ENCODE measurements around the gene BCL11A. TPM values are rescaled to one million over a fixed set of nuclear protein-coding genes. Genes with fewer than 3 reads are reported as not detected.

BCL11A gene
- total RNA-seq, 1 experiment from 2014 or later, result 91.4 TPM

- Histone ChIP-seq H2BK12ac (ENCODE audit: insufficient read length, low read depth, low read length) (no peak overlapping the region), H2BK5ac (ENCODE audit: insufficient read length, low read length) (no peak overlapping the region), H2AK5ac (ENCODE audit: insufficient read length, low read length) (no peak overlapping the region), H3K4ac (ENCODE audit: low read depth, low read length) (no peak overlapping the region), H2AFZ (ENCODE audit: low read length) (no peak overlapping the region), H4K20me1 (ENCODE audit: control insufficient read depth, insufficient read depth, insufficient read length) (no peaks in the 10 kb centered on the region), H3K79me1 (ENCODE audit: insufficient read depth, low read depth, low read length, poor library complexity, severe bottlenecking) (no peaks in the 10 kb centered on the region), H3T11ph (ENCODE audit: low read length) (no peak overlapping the region), H3K14ac (ENCODE audit: insufficient read depth, low read length) (no peak overlapping the region), H2BK20ac (ENCODE audit: low read depth, low read length, poor library complexity, severe bottlenecking) (no peak overlapping the region), H3K27me3 (ENCODE audit: insufficient read depth, low read length) (no peaks in the 10 kb centered on the region), H3K18ac (ENCODE audit: insufficient read length, low read depth, low read length) (peak overlapping the region; percentile 5), H2BK15ac (ENCODE audit: low read depth, low read length) (no peak overlapping the region), H3K4me2 (ENCODE audit: insufficient read depth, insufficient read length, low read length) (peak overlapping the region; percentile 94), H3K9ac (ENCODE audit: extremely low read depth, insufficient read length, low read length) (peak overlapping the region; percentile 16), H3K4me1 (ENCODE audit: insufficient read depth, low read length) (no peaks in the 10 kb centered on the region), H3K56ac (ENCODE audit: insufficient read length, low read depth, low read length) (no peak overlapping the region), H3K23me2 (ENCODE audit: insufficient read length, low read depth, low read length, poor library complexity, severe bottlenecking) (peaks cover 47% of the 10 kb centered on the region), H4K91ac (ENCODE audit: insufficient read length, low read depth, low read length) (no peak overlapping the region), H3K79me2 (ENCODE audit: insufficient read depth, low read length) (peaks cover 1% of the 10 kb centered on the region; the same call in 1 of the 2 replicates), H3K27ac (ENCODE audit: insufficient read length, low read depth, low read length) (peak overlapping the region; percentile 53), H4K5ac (ENCODE audit: insufficient read length, low read depth, low read length) (no peak overlapping the region), H3K9me3 (ENCODE audit: control insufficient read depth, low read depth, low read length) (no peaks in the 10 kb centered on the region), H2BK120ac (ENCODE audit: low read depth, low read length, poor library complexity, severe bottlenecking) (no peak overlapping the region), H3K23ac (ENCODE audit: insufficient read length, low read depth, low read length) (no peak overlapping the region), H4K8ac (replicated peaks; ENCODE audit: insufficient read length, low read depth, low read length) (no peak overlapping the region)
- no peak for TF ChIP-seq CTCF (conservative IDR thresholded peaks at IDR 0.05)
- Mint-ChIP-seq H3K27me3 (ENCODE audit: low read depth) (peaks cover 31% of the 10 kb centered on the region), H3K9me3 (no peaks in the 10 kb centered on the region), H3K4me1 (peaks cover 20 to 22% of the 10 kb centered on the region in 2 experiments), H3K36me3 (ENCODE audit: insufficient read depth in 1 of 3, low read depth in 3 of 3) (peaks cover 0 to 8% (median 2%) of the 10 kb centered on the region in 3 experiments; a peak in 3 of 7 replicates), H3K4me3 (peak overlapping the region; percentile 95 to 96), H3K27ac (peak overlapping the region; percentile 90 to 98 (median 94))
- peak; percentile 77 for DNase-seq
- WGBS (ENCODE audit: extremely low coverage, insufficient read length, low lambda C conversion rate), result no CpG with 5 or more reads among the region's 5 CpGs
These were observed 2.3 kb upstream of the BCL11A start for GRCh38 chr2:60555783-60556139.
